Smooth muscle cell of the coronary artery (primary cell): Measurements from ENCODE around the gene PPBP. TPM values are rescaled to one million over a fixed set of nuclear protein-coding genes. Genes with fewer than 3 reads are reported as not detected.

Source experiments
- total RNA-seq: library from RNA; depleted of rRNA; stranded (reverse); fragments of >200 nt; gene quantifications from 2 replicates; pipeline ENCODE4 v1.2.3, GENCODE V29; 2014; ENCODE audit warnings: low replicate concordance

PPBP gene
- not detected in 2 replicates for total RNA-seq

GRCh38 chr4:73988061-73988460 lies at the start of gene PPBP:
Gene PPBP, minus strand, starts transcription at chr4:73988190. Its CDS starts 87 bp downstream, at chr4:73988103.

GRCh38 chr4:73998040-73999011 lies 10.3 kb upstream of the PPBP start, which contains the start of gene CXCL5:
Gene CXCL5, minus strand, starts transcription at chr4:73998677. Its CDS starts 96 bp downstream, at chr4:73998581.

Other genes with a start within 250 kb of the PPBP start
- gene CXCL8, start 247.6 kb downstream of the PPBP start, total RNA-seq = 214 TPM in 1 of 2 replicates, not detected in the other
- 0.47 and 8.2 TPM in 2 replicates for gene CXCL6, start 151.5 kb downstream of the PPBP start, total RNA-seq
- 3.6 and 10.6 TPM in 2 replicates for gene PF4V1, start 134.9 kb downstream of the PPBP start, total RNA-seq
- 9.9 and 26.6 TPM in 2 replicates for gene CXCL1, start 118.8 kb downstream of the PPBP start, total RNA-seq
- 0.15 TPM in 1 of 2 replicates, not detected in the other for gene PF4, start 6.2 kb downstream of the PPBP start, total RNA-seq
- gene CXCL5, start 10.5 kb upstream of the PPBP start, total RNA-seq = 0.08 TPM in 1 of 2 replicates, not detected in the other
- gene CXCL3, start 50.5 kb upstream of the PPBP start, total RNA-seq = 0.47 and 0.68 TPM in 2 replicates
- gene CXCL2, start 111.0 kb upstream of the PPBP start, total RNA-seq = 1.1 and 1.3 TPM in 2 replicates
- 10.1 and 10.6 TPM in 2 replicates for gene MTHFD2L, start 169.9 kb upstream of the PPBP start, total RNA-seq